ENCODE results near the gene TNFRSF4.
A peak's percentile ranks its signal among the peaks of the same experiment; 100 is the strongest.

Gene TNFRSF4

GRCh38 chr1:1220197-1220596 is 6.2 kb upstream of the TNFRSF4 start:
- Histone ChIP-seq H3K27ac (no peak overlapping the region), H3K4me1 (peaks cover 5 to 17% (median 9%) of the 10 kb centered on the region in 10 experiments; a peak in 19 of 20 replicates), H3K4me3 (no peak overlapping the region), H3K9ac (no peak overlapping the region), H3K36me3 (peaks cover 86 to 99% (median 94%) of the 10 kb centered on the region in 11 experiments), H3K4me2 (no peak overlapping the region), H4K20me1 (peaks cover 63 to 99% (median 96%) of the 10 kb centered on the region in 11 experiments), H3K27me3 (no peaks in the 10 kb centered on the region), H3K9me3 (replicated peaks in 1 of 11) (no peaks in the 10 kb centered on the region)
- no peak for TF ChIP-seq Cebpa-rat (IDR thresholded peaks at IDR 0.05)

GRCh38 chr1:1219341-1219740 is 5.4 kb upstream of the TNFRSF4 start:
- Histone ChIP-seq H3K9ac (no peak overlapping the region), H3K4me3 (no peak overlapping the region), H3K27me3 (peaks cover 0 to 1% (median 0%) of the 10 kb centered on the region in 11 experiments; a peak in 3 of 22 replicates), H3K27ac (no peak overlapping the region), H4K20me1 (peaks cover 60 to 99% (median 96%) of the 10 kb centered on the region in 11 experiments; a peak in 21 of 22 replicates), H3K36me3 (peaks cover 77 to 91% (median 85%) of the 10 kb centered on the region in 11 experiments), H3K9me3 (replicated peaks in 1 of 11) (no peaks in the 10 kb centered on the region), H3K4me1 (peaks cover 13 to 25% (median 18%) of the 10 kb centered on the region in 10 experiments), H3K4me2 (no peak overlapping the region)
- TF ChIP-seq Cebpa-rat (IDR thresholded peaks at IDR 0.05), result no peak

GRCh38 chr1:1218524-1219200 is 4.7 kb upstream of the TNFRSF4 start:
- Histone ChIP-seq H4K20me1 (peaks cover 56 to 99% (median 97%) of the 10 kb centered on the region in 11 experiments; a peak in 21 of 22 replicates), H3K36me3 (peaks cover 71 to 84% (median 79%) of the 10 kb centered on the region in 11 experiments), H3K9me3 (replicated peaks in 1 of 11) (no peaks in the 10 kb centered on the region), H3K9ac (no peak overlapping the region), H3K27ac (no peak overlapping the region), H3K4me3 (no peak overlapping the region), H3K27me3 (peaks cover 0 to 8% (median 3%) of the 10 kb centered on the region in 11 experiments; a peak in 11 of 22 replicates), H3K4me2 (no peak overlapping the region), H3K4me1 (peaks cover 20 to 32% (median 25%) of the 10 kb centered on the region in 10 experiments)
- TF ChIP-seq Cebpa-rat (IDR thresholded peaks at IDR 0.05), result no peak

GRCh38 chr1:1217621-1218523 is 3.9 kb upstream of the TNFRSF4 start:
- peaks cover 65 to 77% (median 72%) of the 10 kb centered on the region in 11 experiments for H3K36me3 ChIP-seq
- H3K9ac ChIP-seq, result no peak overlapping the region
- H3K27me3 ChIP-seq, result peaks cover 7 to 16% (median 11%) of the 10 kb centered on the region in 11 experiments; a peak in 19 of 22 replicates
- H3K4me2 ChIP-seq, result no peak overlapping the region
- H3K9me3 ChIP-seq (replicated peaks in 1 of 11), result no peaks in the 10 kb centered on the region
- H3K4me3 ChIP-seq, result no peak overlapping the region
- peaks cover 28 to 40% (median 33%) of the 10 kb centered on the region in 10 experiments for H3K4me1 ChIP-seq
- H3K27ac ChIP-seq, result no peak overlapping the region
- H4K20me1 ChIP-seq, result peaks cover 56 to 100% (median 99%) of the 10 kb centered on the region in 11 experiments; a peak in 21 of 22 replicates
- no peak for TF ChIP-seq Cebpa-rat (IDR thresholded peaks at IDR 0.05)

GRCh38 chr1:1216770-1217620 is 3.0 kb upstream of the TNFRSF4 start:
- Histone ChIP-seq H3K9me3 (replicated peaks in 1 of 11) (no peaks in the 10 kb centered on the region), H3K4me3 (no peak overlapping the region), H3K9ac (no peak overlapping the region), H3K4me2 (no peak overlapping the region; a peak in 1 of 22 replicates), H3K27me3 (peaks cover 11 to 23% (median 14%) of the 10 kb centered on the region in 11 experiments; a peak in 19 of 22 replicates), H3K27ac (no peak overlapping the region), H4K20me1 (peaks cover 56 to 98% (median 95%) of the 10 kb centered on the region in 11 experiments; a peak in 21 of 22 replicates), H3K36me3 (peaks cover 58 to 68% (median 64%) of the 10 kb centered on the region in 11 experiments), H3K4me1 (peaks cover 35 to 49% (median 41%) of the 10 kb centered on the region in 10 experiments)
- no peak for TF ChIP-seq Cebpa-rat (IDR thresholded peaks at IDR 0.05)

GRCh38 chr1:1215881-1216605 is 2.1 kb upstream of the TNFRSF4 start:
- H3K9ac ChIP-seq, result no peak overlapping the region
- H3K4me3 ChIP-seq, result no peak overlapping the region
- peaks cover 51 to 98% (median 93%) of the 10 kb centered on the region in 11 experiments; a peak in 21 of 22 replicates for H4K20me1 ChIP-seq
- H3K36me3 ChIP-seq, result peaks cover 49 to 59% (median 54%) of the 10 kb centered on the region in 11 experiments
- no peak for TF ChIP-seq Cebpa-rat (IDR thresholded peaks at IDR 0.05)
- peaks cover 44 to 58% (median 50%) of the 10 kb centered on the region in 10 experiments for H3K4me1 ChIP-seq
- no peak overlapping the region for H3K27ac ChIP-seq
- no peaks in the 10 kb centered on the region for H3K9me3 ChIP-seq (replicated peaks in 1 of 11)
- peaks cover 11 to 27% (median 15%) of the 10 kb centered on the region in 11 experiments; a peak in 19 of 22 replicates for H3K27me3 ChIP-seq
- H3K4me2 ChIP-seq, result peak overlapping the region in 5 of 11 experiments; percentile 34 to 95 (median 87); a peak in 6 of 22 replicates

- Histone ChIP-seq H3K4me3 (no peak overlapping the region), H3K27me3 (peaks cover 11 to 32% (median 17%) of the 10 kb centered on the region in 11 experiments; a peak in 19 of 22 replicates), H3K4me2 (peak overlapping the region; percentile 87 to 98 (median 93); a peak in 20 of 22 replicates), H3K4me1 (peaks cover 53 to 67% (median 59%) of the 10 kb centered on the region in 10 experiments), H3K36me3 (peaks cover 40 to 50% (median 45%) of the 10 kb centered on the region in 11 experiments), H3K9ac (peak overlapping the region in 1 of 11 experiments; percentile 7; a peak in 1 of 22 replicates), H3K9me3 (replicated peaks in 1 of 11) (no peaks in the 10 kb centered on the region), H3K27ac (no peak overlapping the region), H4K20me1 (peaks cover 43 to 98% (median 91%) of the 10 kb centered on the region in 11 experiments; a peak in 21 of 22 replicates)
- no peak for TF ChIP-seq Cebpa-rat (IDR thresholded peaks at IDR 0.05)
These were observed 1.2 kb upstream of the TNFRSF4 start for GRCh38 chr1:1215080-1215676.
